HepG2 (cell line): ENCODE measurements around the gene NKPD1. TPM values are rescaled to one million over a fixed set of nuclear protein-coding genes. Genes with fewer than 3 reads are reported as not detected.

Experiments used
- FOXJ3 ChIP-seq: sonication (generic); formaldehyde crosslinking; IDR thresholded peaks from 2 replicates; pipeline ENCODE4 v1.4.0; 2020; ENCODE audit warnings: missing genetic modification reagents, mild to moderate bottlenecking, borderline replicate concordance
- GTF3A ChIP-seq: sonication (generic); formaldehyde crosslinking; conservative IDR thresholded peaks from 2 replicates; pipeline ENCODE4 v1.4.0; 2020; ENCODE audit warnings: mild to moderate bottlenecking, missing genetic modification reagents
- HOXA3 ChIP-seq: sonication (generic); formaldehyde crosslinking; IDR thresholded peaks from 2 replicates; pipeline ENCODE4 v1.5.0; 2020; ENCODE audit warnings: missing genetic modification reagents
- KLF16 ChIP-seq, 2 experiments: sonication (generic) in 1 of 2; formaldehyde crosslinking in 1 of 2; IDR thresholded peaks; 2 replicates each; pipeline versions ENCODE4 v1.6.1 to v1.8.0; 2016 to 2023; ENCODE audit warnings: missing genetic modification reagents in 2 of 2, missing compliant biosample characterization in 1 of 2
- MIER3 ChIP-seq: IDR thresholded peaks from 2 replicates; pipeline ENCODE4 v1.6.1; 2016; ENCODE audit warnings: missing compliant biosample characterization, borderline replicate concordance
- NR2C2 ChIP-seq: sonication (generic); formaldehyde crosslinking; IDR thresholded peaks from 2 replicates; pipeline ENCODE4 v1.4.0; 2020; ENCODE audit warnings: missing genetic modification reagents, mild to moderate bottlenecking, moderate library complexity, borderline replicate concordance
- PAX8 ChIP-seq: sonication (generic); formaldehyde crosslinking; IDR thresholded peaks from 2 replicates; pipeline ENCODE4 v1.8.0; 2022; ENCODE audit warnings: mild to moderate bottlenecking, missing genetic modification reagents, borderline replicate concordance
- RBAK ChIP-seq: sonication (generic); formaldehyde crosslinking; IDR thresholded peaks from 2 replicates; pipeline ENCODE4 v1.5.1; 2020; ENCODE audit warnings: mild to moderate bottlenecking, missing genetic modification reagents
- RFXANK ChIP-seq: IDR thresholded peaks from 2 replicates; pipeline ENCODE4 v1.6.1; 2016
- RFXAP ChIP-seq: sonication (generic); formaldehyde crosslinking; IDR thresholded peaks from 2 replicates; pipeline ENCODE4 v1.4.0; 2020; ENCODE audit warnings: missing genetic modification reagents, borderline replicate concordance
- TFE3 ChIP-seq: IDR thresholded peaks from 2 replicates; pipeline ENCODE4 v1.6.1; 2016
- ZNF326 ChIP-seq: sonication (generic); formaldehyde crosslinking; IDR thresholded peaks from 2 replicates; pipeline ENCODE4 v1.4.0; 2020; ENCODE audit warnings: missing genetic modification reagents, borderline replicate concordance
- ZNF33B ChIP-seq: sonication (generic); formaldehyde crosslinking; IDR thresholded peaks from 2 replicates; pipeline ENCODE4 v1.5.1; 2020; ENCODE audit warnings: mild to moderate bottlenecking, missing genetic modification reagents
- ZNF562 ChIP-seq: sonication (generic); formaldehyde crosslinking; IDR thresholded peaks from 2 replicates; pipeline ENCODE4 v1.8.0; 2022; ENCODE audit warnings: missing genetic modification reagents, borderline replicate concordance
- ZNF678 ChIP-seq: sonication (generic); formaldehyde crosslinking; IDR thresholded peaks from 2 replicates; pipeline ENCODE4 v1.4.0; 2020; ENCODE audit warnings: mild to moderate bottlenecking, missing genetic modification reagents
- ZNF883 ChIP-seq: sonication (generic); formaldehyde crosslinking; IDR thresholded peaks from 2 replicates; pipeline ENCODE4 v1.5.1; 2020; ENCODE audit warnings: mild to moderate bottlenecking, missing genetic modification reagents; ENCODE audit errors: not compliant biosample characterization
- ZSCAN31 ChIP-seq: sonication (generic); formaldehyde crosslinking; IDR thresholded peaks from 2 replicates; pipeline ENCODE4 v1.5.0; 2020; ENCODE audit warnings: low read depth, mild to moderate bottlenecking, missing genetic modification reagents
- ZZZ3 ChIP-seq: sonication (generic); formaldehyde crosslinking; IDR thresholded peaks from 2 replicates; pipeline ENCODE4 v1.4.0; 2020; ENCODE audit warnings: missing genetic modification reagents, mild to moderate bottlenecking, borderline replicate concordance
- polyA plus RNA-seq, 8 experiments: library from polyadenylated mRNA; depleted of rRNA in 3 of 8; stranded (reverse) in 7 of 8; unstranded in 1 of 8; fragments of >200 nt; fragmentation: Illumina TruSeq in 4 of 8; extraction: Trizol in 4 of 8; gene quantifications; 2 replicates each; pipeline versions ENCODE4 v1.2.1 to v1.2.3, GENCODE V29; 2011 to 2016; ENCODE audit warnings: low read depth in 4 of 8, missing spikeins in 1 of 8, mixed read lengths in 1 of 8; ENCODE audit not compliant: insufficient read depth in 1 of 8
- total RNA-seq, 5 experiments: library from RNA; depleted of rRNA; stranded (reverse); fragments of >200 nt; fragmentation: Illumina TruSeq; extraction: Trizol; gene quantifications; 2 replicates each; pipeline ENCODE4 v1.2.3, GENCODE V29; 2016; ENCODE audit warnings: low read depth in 1 of 5
- TF ChIP-seq, protein P1 (sequence below): sonication (generic); formaldehyde crosslinking; IDR thresholded peaks from 2 replicates; pipeline ENCODE4 v1.4.0; 2020; ENCODE audit warnings: low read depth, mild to moderate bottlenecking, missing genetic modification reagents
- TF ChIP-seq, protein P2 (sequence below): IDR thresholded peaks from 2 replicates; pipeline ENCODE4 v1.6.1; 2016; ENCODE audit warnings: low read depth, missing genetic modification reagents, missing compliant biosample characterization

NKPD1 gene
- total and polyA plus RNA-seq, 2 of the 13 experiments (the other 11 are each of a cell fraction or from before 2014, with no cell fraction given) = 0.03 TPM; not detected in 1

DNA sequence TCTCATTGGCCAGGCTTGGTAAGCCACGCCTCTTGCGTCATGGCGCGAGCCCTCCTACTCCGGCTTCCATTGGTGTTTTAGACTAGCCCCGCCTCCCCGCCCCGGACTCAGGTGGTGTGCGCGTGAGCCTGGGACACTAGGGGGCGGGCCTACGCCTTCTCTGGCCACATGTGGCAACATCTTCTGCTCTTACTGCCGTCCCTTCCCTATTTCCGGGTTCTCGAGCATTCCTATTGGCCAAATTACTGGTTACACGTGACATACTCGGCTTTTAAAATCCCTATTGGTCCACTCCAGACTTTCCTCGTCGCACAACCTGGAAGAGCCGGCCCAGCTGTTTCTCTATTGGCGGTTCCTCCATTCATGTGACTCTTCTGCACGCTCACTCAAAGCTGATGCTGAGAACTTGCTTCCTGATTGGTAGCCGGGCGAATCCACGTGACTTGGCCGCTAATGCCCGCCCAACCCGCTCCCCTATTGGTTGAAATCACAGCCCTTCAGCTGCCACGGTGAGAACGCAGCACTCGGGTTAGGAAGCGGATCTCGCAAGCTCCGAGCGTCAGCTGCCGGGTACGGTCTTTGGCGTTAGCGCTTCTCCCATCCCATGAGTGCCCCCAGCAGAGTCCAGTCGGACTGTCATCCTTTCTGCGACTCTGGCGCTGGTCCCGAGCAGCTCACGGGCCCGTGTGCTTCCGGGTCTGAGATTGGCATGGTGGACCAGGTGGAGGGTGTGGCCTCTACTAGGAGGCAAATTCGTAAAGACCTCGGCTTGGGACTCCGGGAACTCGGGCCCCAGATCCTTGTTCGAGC, 17.7 kb upstream of the NKPD1 start, which contains the start of gene BLOC1S3 (continued):
- TF ChIP-seq ZNF33B (CRISPR knock-in tag) = peak; percentile 43; the same call in 1 of the 2 replicates
- TF ChIP-seq RBAK (CRISPR knock-in tag) = no peak
- no peak for TF ChIP-seq MIER3 (CRISPR knock-in tag)
- peak; percentile 100 for TF ChIP-seq RFXAP
- no peak for TF ChIP-seq ZSCAN31 (CRISPR knock-in tag)
- TF ChIP-seq FOXJ3 = no peak
- no peak for TF ChIP-seq PAX8 (CRISPR knock-in tag)
- TF ChIP-seq KLF16 (CRISPR knock-in tag; IDR thresholded peaks at IDR 0.05) = peak in 1 of 2 experiments; percentile 77; a peak in 2 of 4 replicates
- 0 out of 2 replicates have a peak, but pooled peaks have one; percentile 40 for TF ChIP-seq ZNF678 (CRISPR knock-in tag)
- TF ChIP-seq ZNF326 (CRISPR knock-in tag) = no peak
- peak; percentile 100 for TF ChIP-seq RFXANK (CRISPR knock-in tag)
- peak; percentile 73 for TF ChIP-seq HOXA3
- TF ChIP-seq, protein P1, sequence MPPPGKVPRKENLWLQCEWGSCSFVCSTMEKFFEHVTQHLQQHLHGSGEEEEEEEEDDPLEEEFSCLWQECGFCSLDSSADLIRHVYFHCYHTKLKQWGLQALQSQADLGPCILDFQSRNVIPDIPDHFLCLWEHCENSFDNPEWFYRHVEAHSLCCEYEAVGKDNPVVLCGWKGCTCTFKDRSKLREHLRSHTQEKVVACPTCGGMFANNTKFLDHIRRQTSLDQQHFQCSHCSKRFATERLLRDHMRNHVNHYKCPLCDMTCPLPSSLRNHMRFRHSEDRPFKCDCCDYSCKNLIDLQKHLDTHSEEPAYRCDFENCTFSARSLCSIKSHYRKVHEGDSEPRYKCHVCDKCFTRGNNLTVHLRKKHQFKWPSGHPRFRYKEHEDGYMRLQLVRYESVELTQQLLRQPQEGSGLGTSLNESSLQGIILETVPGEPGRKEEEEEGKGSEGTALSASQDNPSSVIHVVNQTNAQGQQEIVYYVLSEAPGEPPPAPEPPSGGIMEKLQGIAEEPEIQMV (CRISPR knock-in tag) = no peak
- no peak for TF ChIP-seq GTF3A
- TF ChIP-seq ZNF562 (CRISPR knock-in tag) = no peak
- TF ChIP-seq ZNF883 (CRISPR knock-in tag) = no peak
- TF ChIP-seq NR2C2 (CRISPR knock-in tag) = peak; percentile 13; the same call in 1 of the 2 replicates
- no peak for TF ChIP-seq ZZZ3 (CRISPR knock-in tag)
- TF ChIP-seq, protein P2, sequence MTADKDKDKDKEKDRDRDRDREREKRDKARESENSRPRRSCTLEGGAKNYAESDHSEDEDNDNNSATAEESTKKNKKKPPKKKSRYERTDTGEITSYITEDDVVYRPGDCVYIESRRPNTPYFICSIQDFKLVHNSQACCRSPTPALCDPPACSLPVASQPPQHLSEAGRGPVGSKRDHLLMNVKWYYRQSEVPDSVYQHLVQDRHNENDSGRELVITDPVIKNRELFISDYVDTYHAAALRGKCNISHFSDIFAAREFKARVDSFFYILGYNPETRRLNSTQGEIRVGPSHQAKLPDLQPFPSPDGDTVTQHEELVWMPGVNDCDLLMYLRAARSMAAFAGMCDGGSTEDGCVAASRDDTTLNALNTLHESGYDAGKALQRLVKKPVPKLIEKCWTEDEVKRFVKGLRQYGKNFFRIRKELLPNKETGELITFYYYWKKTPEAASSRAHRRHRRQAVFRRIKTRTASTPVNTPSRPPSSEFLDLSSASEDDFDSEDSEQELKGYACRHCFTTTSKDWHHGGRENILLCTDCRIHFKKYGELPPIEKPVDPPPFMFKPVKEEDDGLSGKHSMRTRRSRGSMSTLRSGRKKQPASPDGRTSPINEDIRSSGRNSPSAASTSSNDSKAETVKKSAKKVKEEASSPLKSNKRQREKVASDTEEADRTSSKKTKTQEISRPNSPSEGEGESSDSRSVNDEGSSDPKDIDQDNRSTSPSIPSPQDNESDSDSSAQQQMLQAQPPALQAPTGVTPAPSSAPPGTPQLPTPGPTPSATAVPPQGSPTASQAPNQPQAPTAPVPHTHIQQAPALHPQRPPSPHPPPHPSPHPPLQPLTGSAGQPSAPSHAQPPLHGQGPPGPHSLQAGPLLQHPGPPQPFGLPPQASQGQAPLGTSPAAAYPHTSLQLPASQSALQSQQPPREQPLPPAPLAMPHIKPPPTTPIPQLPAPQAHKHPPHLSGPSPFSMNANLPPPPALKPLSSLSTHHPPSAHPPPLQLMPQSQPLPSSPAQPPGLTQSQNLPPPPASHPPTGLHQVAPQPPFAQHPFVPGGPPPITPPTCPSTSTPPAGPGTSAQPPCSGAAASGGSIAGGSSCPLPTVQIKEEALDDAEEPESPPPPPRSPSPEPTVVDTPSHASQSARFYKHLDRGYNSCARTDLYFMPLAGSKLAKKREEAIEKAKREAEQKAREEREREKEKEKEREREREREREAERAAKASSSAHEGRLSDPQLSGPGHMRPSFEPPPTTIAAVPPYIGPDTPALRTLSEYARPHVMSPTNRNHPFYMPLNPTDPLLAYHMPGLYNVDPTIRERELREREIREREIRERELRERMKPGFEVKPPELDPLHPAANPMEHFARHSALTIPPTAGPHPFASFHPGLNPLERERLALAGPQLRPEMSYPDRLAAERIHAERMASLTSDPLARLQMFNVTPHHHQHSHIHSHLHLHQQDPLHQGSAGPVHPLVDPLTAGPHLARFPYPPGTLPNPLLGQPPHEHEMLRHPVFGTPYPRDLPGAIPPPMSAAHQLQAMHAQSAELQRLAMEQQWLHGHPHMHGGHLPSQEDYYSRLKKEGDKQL (CRISPR knock-in tag) = no peak
- peak; percentile 79 for TF ChIP-seq TFE3 (CRISPR knock-in tag)
